Activated naive CD4-positive, alpha-beta T cell treated with Interleukin-2 at 50 U/mL for 16 hours (primary cell): Measurements from ENCODE around the gene SMYD3.
"Not testable (repeated sequence)": the region's sequence is repeated elsewhere in the genome, so short reads cannot be mapped to it uniquely, and the experiment has no call there.

Experiments
- DNase-seq: peaks from one replicate; pipeline ENCODE4 v3.0.0-alpha.2; 2020

The SMYD3 gene

GRCh38 chr1:246343937-246344336 lies 163.1 kb downstream of the SMYD3 start:
- no peak for DNase-seq

- DNase-seq: no peak
Measured at GRCh38 chr1:246343251-246343650, 163.8 kb downstream of the SMYD3 start.

GRCh38 chr1:246338546-246338945 lies 168.5 kb downstream of the SMYD3 start:
- no peak for DNase-seq

GRCh38 chr1:246338098-246338497 lies 169.0 kb downstream of the SMYD3 start:
- DNase-seq: no peak

- DNase-seq: no peak
Measured at GRCh38 chr1:246335151-246335550, 171.9 kb downstream of the SMYD3 start.

GRCh38 chr1:246333855-246334254 lies 173.2 kb downstream of the SMYD3 start:
- no peak for DNase-seq

- no peak for DNase-seq
Measured at GRCh38 chr1:246332078-246332477, 175.0 kb downstream of the SMYD3 start.

- peak; percentile 14 for DNase-seq
Measured at GRCh38 chr1:246329900-246330299, 177.2 kb downstream of the SMYD3 start.

GRCh38 chr1:246329292-246329691 lies 177.8 kb downstream of the SMYD3 start:
- not testable (repeated sequence) for DNase-seq

GRCh38 chr1:246324711-246325110 lies 182.4 kb downstream of the SMYD3 start:
- DNase-seq: no peak

GRCh38 chr1:246324033-246324432 lies 183.0 kb downstream of the SMYD3 start:
- DNase-seq: not testable (repeated sequence)

- DNase-seq: no peak
Measured at GRCh38 chr1:246320286-246320685, 186.8 kb downstream of the SMYD3 start.

- DNase-seq: no peak
Measured at GRCh38 chr1:246319083-246319714, 187.9 kb downstream of the SMYD3 start.

GRCh38 chr1:246318622-246319021 lies 188.5 kb downstream of the SMYD3 start:
- no peak for DNase-seq

- no peak for DNase-seq
Measured at GRCh38 chr1:246318036-246318359, 189.1 kb downstream of the SMYD3 start.

GRCh38 chr1:246317332-246318035 lies 189.6 kb downstream of the SMYD3 start:
- DNase-seq: no peak

- no peak for DNase-seq
Measured at GRCh38 chr1:246311461-246311860, 195.6 kb downstream of the SMYD3 start.

GRCh38 chr1:246309247-246309884 lies 197.7 kb downstream of the SMYD3 start:
- DNase-seq: no peak

- no peak for DNase-seq
Measured at GRCh38 chr1:246308533-246309075, 198.5 kb downstream of the SMYD3 start.

GRCh38 chr1:246306415-246307037 lies 200.6 kb downstream of the SMYD3 start:
- no peak for DNase-seq

GRCh38 chr1:246304484-246305259 lies 202.4 kb downstream of the SMYD3 start:
- DNase-seq: no peak

GRCh38 chr1:246302711-246303317 lies 204.3 kb downstream of the SMYD3 start:
- no peak for DNase-seq
